A549 (cell line): Measurements from ENCODE around the gene TRDMT1. TPM values are rescaled to one million over a fixed set of nuclear protein-coding genes. Genes with fewer than 3 reads are reported as not detected.
A peak's percentile ranks its signal among the peaks of the same experiment; 100 is the strongest.

Experiments
- ATAC-seq, 2 experiments: fragments of 200-7000 bp in 1 of 2; fragments of >200 bp in 1 of 2; cut with Nextera tagmentation in 1 of 2; cut with Tn5 transposase in 1 of 2; 3 replicates each; pipeline versions ENCODE4 v1.8.0 to v1.9.1; 2018 to 2020; ENCODE audit warnings: mild to moderate bottlenecking in 1 of 2, moderate library complexity in 1 of 2
- CTCF ChIA-PET: fragments of 300-600 bp; sonication (Branson Sonifier 250); formaldehyde crosslinking; extraction: SDS; loops from one replicate; lab custom pipeline; 2021; ENCODE audit warnings: antibody characterized with exemption, inconsistent platforms; lab: Yijun Ruan, JAX
- POLR2A ChIA-PET: fragments of 350-600 bp; formaldehyde crosslinking; extraction: SDS; loops from one replicate; lab custom pipeline; 2021; ENCODE audit warnings: antibody characterized with exemption, inconsistent platforms; lab: Yijun Ruan, JAX
- DNase-seq, 2 experiments: peaks; one replicate each; pipeline versions ENCODE4 v3.0.0 to v3.0.0-alpha.2; 2011 to 2016; ENCODE audit warnings: low read depth in 1 of 2, low spot score in 1 of 2
- FAIRE-seq: peaks from 2 replicates; lab custom pipeline; 2011; peaks lifted over from hg19 to GRCh38; lab: Jason Lieb, UNC
- H3K27ac ChIP-seq, 2 experiments: fragments of >200 bp; sonication (Bioruptor Twin); formaldehyde crosslinking; 3 replicates each; pipeline ENCODE4 v1.5.1; 2016 to 2017
- H3K4me1 ChIP-seq: fragments of >200 bp; sonication (Bioruptor Twin); formaldehyde crosslinking; 3 replicates; pipeline ENCODE4 v1.6.1; 2016
- H3K4me2 ChIP-seq: fragments of >200 bp; sonication (Bioruptor Twin); formaldehyde crosslinking; 3 replicates; pipeline ENCODE4 v1.6.1; 2016
- H3K4me3 ChIP-seq: fragments of >200 bp; sonication (Bioruptor Twin); formaldehyde crosslinking; 3 replicates; pipeline ENCODE4 v1.5.1; 2016
- H3K9me3 ChIP-seq: fragments of >200 bp; sonication (Bioruptor Twin); formaldehyde crosslinking; 3 replicates; pipeline ENCODE4 v1.6.1; 2016
- CBX2 ChIP-seq: fragments of 200-600 bp; sonication (generic); IDR thresholded peaks from 2 replicates; pipeline ENCODE4 v1.6.1; 2016; ENCODE audit warnings: low read depth, mild to moderate bottlenecking, borderline replicate concordance
- CBX8 ChIP-seq: fragments of 200-600 bp; sonication (generic); IDR thresholded peaks from 2 replicates; pipeline ENCODE4 v1.6.1; 2016
- CHD2 ChIP-seq: fragments of 150-350 bp; IDR thresholded peaks from 2 replicates; pipeline ENCODE4 v1.6.1; 2014; ENCODE audit warnings: low read length; ENCODE audit not compliant: partially characterized antibody
- CHD4 ChIP-seq: fragments of 200-600 bp; sonication (generic); IDR thresholded peaks from 2 replicates; pipeline ENCODE4 v1.6.1; 2016; ENCODE audit warnings: antibody characterized with exemption, mild to moderate bottlenecking, borderline replicate concordance
- ESRRA ChIP-seq: fragments of 150-350 bp; IDR thresholded peaks from 2 replicates; pipeline ENCODE4 v1.6.1; 2014; ENCODE audit warnings: mild to moderate bottlenecking, low read length, borderline replicate concordance
- FOSB ChIP-seq: fragments of 250-450 bp; sonication (Bioruptor Pico); IDR thresholded peaks from 2 replicates; pipeline ENCODE4 v1.5.0; 2020; ENCODE audit warnings: mild to moderate bottlenecking, moderate library complexity
- GATA3 ChIP-seq: IDR thresholded peaks from 2 replicates; pipeline ENCODE4 v1.6.1; 2012; ENCODE audit warnings: borderline replicate concordance
- HDAC2 ChIP-seq: fragments of 200-600 bp; sonication (generic); IDR thresholded peaks from 2 replicates; pipeline ENCODE4 v1.6.1; 2016
- HMGXB4 ChIP-seq: fragments of 250-450 bp; sonication (Bioruptor Pico); IDR thresholded peaks from 2 replicates; pipeline ENCODE4 v1.5.0; 2021; ENCODE audit warnings: mild to moderate bottlenecking, moderate library complexity, borderline replicate concordance
- JUN ChIP-seq, 2 experiments: fragments of >200 bp; sonication (Bioruptor Twin); formaldehyde crosslinking; IDR thresholded peaks; 2 replicates in 1 of 2; 3 replicates in 1 of 2; pipeline ENCODE4 v1.6.1; 2016 to 2017
- JUNB ChIP-seq: fragments of >200 bp; sonication (Bioruptor Twin); formaldehyde crosslinking; IDR thresholded peaks from 2 replicates; pipeline ENCODE4 v1.6.1; 2016
- MAZ ChIP-seq: fragments of 150-350 bp; IDR thresholded peaks from 2 replicates; pipeline ENCODE4 v1.6.1; 2014; ENCODE audit warnings: antibody characterized with exemption, low read depth, low read length, borderline replicate concordance
- NFE2L2 ChIP-seq: fragments of 150-350 bp; conservative IDR thresholded peaks from 2 replicates; pipeline ENCODE4 v1.6.1; 2014; ENCODE audit warnings: low read length
- NR3C1 ChIP-seq: fragments of >200 bp; sonication (Bioruptor Twin); formaldehyde crosslinking; IDR thresholded peaks from 3 replicates; pipeline ENCODE4 v1.6.1; 2017
- POLR2A ChIP-seq: IDR thresholded peaks from 2 replicates; pipeline ENCODE4 v1.6.1; 2012; ENCODE audit warnings: mild to moderate bottlenecking, low read length
- POLR2AphosphoS2 ChIP-seq: conservative IDR thresholded peaks from 2 replicates; pipeline ENCODE4 v1.6.1; 2012; ENCODE audit warnings: low read length, improper control_type of control experiment, inconsistent platforms
- RAD21 ChIP-seq, 2 experiments: fragments of >200 bp in 1 of 2; sonication (Bioruptor Twin) in 1 of 2; formaldehyde crosslinking in 1 of 2; IDR thresholded peaks in 1 of 2; conservative IDR thresholded peaks in 1 of 2; 2 replicates in 1 of 2; 3 replicates in 1 of 2; pipeline ENCODE4 v1.6.1; 2012 to 2018; ENCODE audit warnings: inconsistent platforms in 1 of 2
- RFX5 ChIP-seq: fragments of 450-650 bp; IDR thresholded peaks from 2 replicates; pipeline ENCODE4 v1.7.1; 2014; ENCODE audit warnings: antibody characterized with exemption, mild to moderate bottlenecking, moderate library complexity
- SMC3 ChIP-seq: fragments of >200 bp; sonication (Bioruptor Twin); formaldehyde crosslinking; IDR thresholded peaks from 3 replicates; pipeline ENCODE4 v1.6.1; 2018; ENCODE audit warnings: inconsistent platforms
- TFCP2L1 ChIP-seq: fragments of 250-450 bp; sonication (Bioruptor Pico); IDR thresholded peaks from 2 replicates; pipeline ENCODE4 v1.5.0; 2021; ENCODE audit warnings: mild to moderate bottlenecking
- ZFP36 ChIP-seq: fragments of 450-650 bp; IDR thresholded peaks from 2 replicates; pipeline ENCODE4 v1.6.1; 2014; ENCODE audit warnings: borderline replicate concordance; ENCODE audit not compliant: partially characterized antibody
- ZNF302 ChIP-seq: fragments of 250-450 bp; sonication (Bioruptor Pico); IDR thresholded peaks from 2 replicates; pipeline ENCODE4 v1.9.0; 2021; ENCODE audit warnings: inconsistent platforms, mild to moderate bottlenecking, moderate library complexity
- WGBS: methylation state at CpG from one replicate; pipeline ENCODE4 v1.1.6; 2017; ENCODE audit errors: missing lambda C conversion rate; 5-methylcytosine and 5-hydroxymethylcytosine counted together
- polyA plus RNA-seq, 4 experiments: library from polyadenylated mRNA; depleted of rRNA in 3 of 4; stranded (reverse); fragments of >200 nt; fragmentation: RNase III in 1 of 4; extraction: RNeasy Plus Mini Kit Qiagen cat#74134 plus additional on column Dnase treatment in 1 of 4; gene quantifications; 2 replicates in 3 of 4; 3 replicates in 1 of 4; pipeline ENCODE4 v1.2.3, GENCODE V29; 2011 to 2017
- TF ChIP-seq, protein P1 (sequence below): fragments of 250-450 bp; sonication (Bioruptor Pico); IDR thresholded peaks from 2 replicates; pipeline ENCODE4 v1.5.0; 2020; ENCODE audit warnings: low read depth, mild to moderate bottlenecking, moderate library complexity
- TF ChIP-seq, protein P2 (sequence below): IDR thresholded peaks from 2 replicates; pipeline ENCODE4 v1.6.1; 2012

TRDMT1 gene
- polyA plus RNA-seq, 2 of the 4 experiments (the other 2 are of a cell fraction) = 2.4 to 7.4 TPM

DNA sequence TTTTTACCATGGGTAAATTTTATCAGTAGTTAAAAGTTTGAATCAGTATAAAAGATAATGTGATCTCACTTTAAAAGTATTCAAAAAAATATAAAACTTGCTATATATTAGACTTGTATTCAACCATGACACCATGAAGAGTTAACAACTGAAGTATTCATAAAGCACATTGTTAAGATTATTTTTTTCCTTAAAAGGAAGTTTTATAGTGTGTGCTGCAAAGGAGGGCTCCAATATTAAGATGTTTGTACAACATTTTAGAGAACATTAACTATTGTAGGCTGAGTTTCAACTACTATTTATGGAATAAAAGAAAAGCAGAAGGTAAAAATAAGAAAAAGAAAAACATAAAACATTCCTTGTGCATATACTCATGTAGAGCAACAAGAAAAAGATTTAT, 47.4 kb downstream of the TRDMT1 start:
- H3K4me3 ChIP-seq = no peak overlapping the region
- H3K4me2 ChIP-seq = no peak overlapping the region
- ChIA-PET POLR2A (no interaction called here), CTCF (no interaction called here)
- ATAC-seq (no peak), DNase-seq (no peak), FAIRE-seq (peak; percentile 23)
- no peaks in the 10 kb centered on the region for H3K4me1 ChIP-seq
- no peaks in the 10 kb centered on the region for H3K9me3 ChIP-seq
- no peak for TF ChIP-seq CBX2
- no peak for TF ChIP-seq MAZ
- no peak for TF ChIP-seq SMC3
- no peak for TF ChIP-seq CHD4
- TF ChIP-seq POLR2A = no peak
- no peak for TF ChIP-seq ZNF302
- TF ChIP-seq ZFP36 = no peak
- no peak for TF ChIP-seq TFCP2L1 (CRISPR knock-in tag)
- TF ChIP-seq, protein P1, sequence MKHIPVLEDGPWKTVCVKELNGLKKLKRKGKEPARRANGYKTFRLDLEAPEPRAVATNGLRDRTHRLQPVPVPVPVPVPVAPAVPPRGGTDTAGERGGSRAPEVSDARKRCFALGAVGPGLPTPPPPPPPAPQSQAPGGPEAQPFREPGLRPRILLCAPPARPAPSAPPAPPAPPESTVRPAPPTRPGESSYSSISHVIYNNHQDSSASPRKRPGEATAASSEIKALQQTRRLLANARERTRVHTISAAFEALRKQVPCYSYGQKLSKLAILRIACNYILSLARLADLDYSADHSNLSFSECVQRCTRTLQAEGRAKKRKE (CRISPR knock-in tag) = no peak
- TF ChIP-seq CBX8 = no peak
- TF ChIP-seq RAD21 (conservative IDR thresholded peaks at IDR 0.05 in 1 of 2, IDR thresholded peaks at IDR 0.05 in 1 of 2) = no peak
- TF ChIP-seq NFE2L2 = no peak
- TF ChIP-seq NR3C1 = no peak
- TF ChIP-seq JUNB = no peak
- no peak for TF ChIP-seq JUN (IDR thresholded peaks at IDR 0.05)
- no peak for TF ChIP-seq FOSB (CRISPR knock-in tag)
- no peak for TF ChIP-seq HDAC2
- TF ChIP-seq, protein P2, sequence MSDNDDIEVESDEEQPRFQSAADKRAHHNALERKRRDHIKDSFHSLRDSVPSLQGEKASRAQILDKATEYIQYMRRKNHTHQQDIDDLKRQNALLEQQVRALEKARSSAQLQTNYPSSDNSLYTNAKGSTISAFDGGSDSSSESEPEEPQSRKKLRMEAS = no peak
- no peak for TF ChIP-seq POLR2AphosphoS2
- H3K27ac ChIP-seq = no peak overlapping the region

GRCh38 chr10:17153321-17153720, 48.2 kb downstream of the TRDMT1 start:
- TF ChIP-seq CHD2 = no peak
- TF ChIP-seq ESRRA = no peak
- TF ChIP-seq HMGXB4 = no peak
- TF ChIP-seq, all 56 proteins: peak for 0
- 79% methylated on average over 5 of the region's 5 CpGs for WGBS
- DNase-seq (no peak), FAIRE-seq (no peak), ATAC-seq (no peak)
- H3K4me1 ChIP-seq = no peaks in the 10 kb centered on the region
- ChIA-PET CTCF (no interaction called here), POLR2A (no interaction called here)
- H3K9me3 ChIP-seq = no peaks in the 10 kb centered on the region
- H3K4me3 ChIP-seq = no peak overlapping the region
- no peak overlapping the region for H3K4me2 ChIP-seq
- H3K27ac ChIP-seq = no peak overlapping the region

DNA sequence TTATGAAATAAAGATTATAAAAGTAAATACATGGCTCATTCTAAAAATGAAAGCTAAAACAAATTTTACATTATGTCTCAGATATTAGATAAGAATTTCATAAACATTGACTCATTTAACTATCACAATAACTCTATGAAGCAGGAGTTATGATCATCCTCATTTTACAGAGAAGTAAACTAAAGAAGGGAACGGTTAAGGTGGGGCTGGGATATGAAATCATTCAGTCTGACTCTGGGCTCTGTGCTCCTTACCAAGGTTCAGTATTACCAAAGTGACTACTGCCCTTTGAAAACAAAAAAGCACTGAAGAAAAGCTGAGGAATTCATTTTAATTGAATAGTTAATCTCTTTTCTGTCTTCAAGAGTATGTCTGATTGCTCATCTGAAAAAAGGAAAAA, 49.8 kb downstream of the TRDMT1 start:
- Histone ChIP-seq H3K4me3 (no peak overlapping the region), H3K9me3 (no peaks in the 10 kb centered on the region), H3K4me1 (no peaks in the 10 kb centered on the region), H3K27ac (no peak overlapping the region), H3K4me2 (no peak overlapping the region)
- no peak for DNase-seq
- ChIA-PET CTCF (interaction anchor here (0.6 to 1.3 kb wide), 2 partner anchors 54 to 309 kb away, joined by 3 read pairs; no protein-coding TSS in a partner anchor), POLR2A (no interaction called here)
- FAIRE-seq = no peak
- TF ChIP-seq RFX5 = no peak
- TF ChIP-seq GATA3 = no peak
- no peak for TF ChIP-seq CHD2
- TF ChIP-seq NR3C1 = no peak
- 71% methylated on average over 1 of the region's 1 CpG for WGBS
- no peak for ATAC-seq
